H1 (cell line): ENCODE data around the gene CTNS.

ENCODE experiments used
- ASH2L ChIP-seq: fragments of 200-600, 300-600 bp; sonication (generic); IDR thresholded peaks from one replicate; pipeline ENCODE4 v1.7.1; 2017; ENCODE audit warnings: low read length
- BACH1 ChIP-seq: IDR thresholded peaks from 2 replicates; pipeline ENCODE4 v1.6.1; 2012; ENCODE audit warnings: low read length, improper control_type of control experiment
- BCL11A ChIP-seq, 2 experiments: IDR thresholded peaks; one replicate each; pipeline ENCODE4 v1.6.1; 2011; ENCODE audit warnings: low read depth in 2 of 2, low read length in 2 of 2, mild to moderate bottlenecking in 2 of 2
- CEBPB ChIP-seq: IDR thresholded peaks from 2 replicates; pipeline ENCODE4 v1.6.1; 2012; ENCODE audit warnings: low read depth, low read length
- EZH2 ChIP-seq: fragments of 200-600 bp; sonication (generic); IDR thresholded peaks from 2 replicates; pipeline ENCODE4 v1.7.1; 2012; ENCODE audit warnings: low read depth, mild to moderate bottlenecking, moderate library complexity, low read length, inconsistent platforms; ENCODE audit not compliant: severe bottlenecking
- GABPA ChIP-seq: IDR thresholded peaks from 2 replicates; pipeline ENCODE4 v1.6.1; 2011; ENCODE audit warnings: mild to moderate bottlenecking, low read length, moderate library complexity, borderline replicate concordance; ENCODE audit not compliant: insufficient read depth
- HDAC2 ChIP-seq, 2 experiments: fragments of 300-600 bp in 1 of 2; sonication (generic) in 1 of 2; IDR thresholded peaks; 2 replicates each; pipeline ENCODE4 v1.6.1; 2011 to 2012; ENCODE audit warnings: low read depth in 2 of 2, low read length in 2 of 2, mild to moderate bottlenecking in 2 of 2, moderate library complexity in 2 of 2, borderline replicate concordance in 1 of 2, inconsistent platforms in 1 of 2
- HDAC6 ChIP-seq: IDR thresholded peaks from one replicate; pipeline ENCODE4 v1.7.1; 2012; ENCODE audit warnings: low read depth, mild to moderate bottlenecking, inconsistent platforms, low read length, moderate library complexity
- POLR2A ChIP-seq, 2 experiments: IDR thresholded peaks; 1 replicate in 1 of 2; 2 replicates in 1 of 2; pipeline ENCODE4 v1.6.1; 2011; ENCODE audit warnings: low read depth in 2 of 2, low read length in 2 of 2, mild to moderate bottlenecking in 2 of 2; ENCODE audit errors: control extremely low read depth in 1 of 2
- SIN3A ChIP-seq, 2 experiments: IDR thresholded peaks in 1 of 2; conservative IDR thresholded peaks in 1 of 2; 2 replicates each; pipeline ENCODE4 v1.6.1; 2011 to 2012; ENCODE audit warnings: low read length in 2 of 2, improper control_type of control experiment in 1 of 2, low read depth in 1 of 2, mild to moderate bottlenecking in 1 of 2
- TAF1 ChIP-seq: IDR thresholded peaks from 2 replicates; pipeline ENCODE4 v1.6.1; 2011; ENCODE audit warnings: mild to moderate bottlenecking, low read depth, low read length
- TCF12 ChIP-seq: IDR thresholded peaks from 2 replicates; pipeline ENCODE4 v1.6.1; 2011; ENCODE audit warnings: low read depth, mild to moderate bottlenecking, low read length
- ZNF274 ChIP-seq: IDR thresholded peaks from 2 replicates; pipeline ENCODE4 v1.7.0; 2012; ENCODE audit warnings: low read length, borderline replicate concordance; ENCODE audit errors: extremely low read depth
- TF ChIP-seq, protein P1 (sequence below), 3 experiments: IDR thresholded peaks; 1 replicate in 2 of 3; 2 replicates in 1 of 3; pipeline versions ENCODE4 v1.5.1 to v1.6.1; 2011; ENCODE audit warnings: low read length in 3 of 3, mild to moderate bottlenecking in 3 of 3, inconsistent platforms in 2 of 3, low read depth in 1 of 3, moderate library complexity in 1 of 3; ENCODE audit not compliant: insufficient read depth in 1 of 3; ENCODE audit errors: control extremely low read depth in 1 of 3

GRCh38 chr17:3590768-3591167 lies 45.8 kb upstream of the CTNS start:
- TF ChIP-seq, protein P1, sequence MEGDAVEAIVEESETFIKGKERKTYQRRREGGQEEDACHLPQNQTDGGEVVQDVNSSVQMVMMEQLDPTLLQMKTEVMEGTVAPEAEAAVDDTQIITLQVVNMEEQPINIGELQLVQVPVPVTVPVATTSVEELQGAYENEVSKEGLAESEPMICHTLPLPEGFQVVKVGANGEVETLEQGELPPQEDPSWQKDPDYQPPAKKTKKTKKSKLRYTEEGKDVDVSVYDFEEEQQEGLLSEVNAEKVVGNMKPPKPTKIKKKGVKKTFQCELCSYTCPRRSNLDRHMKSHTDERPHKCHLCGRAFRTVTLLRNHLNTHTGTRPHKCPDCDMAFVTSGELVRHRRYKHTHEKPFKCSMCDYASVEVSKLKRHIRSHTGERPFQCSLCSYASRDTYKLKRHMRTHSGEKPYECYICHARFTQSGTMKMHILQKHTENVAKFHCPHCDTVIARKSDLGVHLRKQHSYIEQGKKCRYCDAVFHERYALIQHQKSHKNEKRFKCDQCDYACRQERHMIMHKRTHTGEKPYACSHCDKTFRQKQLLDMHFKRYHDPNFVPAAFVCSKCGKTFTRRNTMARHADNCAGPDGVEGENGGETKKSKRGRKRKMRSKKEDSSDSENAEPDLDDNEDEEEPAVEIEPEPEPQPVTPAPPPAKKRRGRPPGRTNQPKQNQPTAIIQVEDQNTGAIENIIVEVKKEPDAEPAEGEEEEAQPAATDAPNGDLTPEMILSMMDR (IDR thresholded peaks at IDR 0.05; ENCODE audit: control extremely low read depth in 1 of 3, insufficient read depth in 1 of 3, low read depth in 1 of 3, low read length in 3 of 3), result no peak
- no peak for TF ChIP-seq CEBPB
- no peak for TF ChIP-seq EZH2
- no peak for TF ChIP-seq TCF12
- no peak for TF ChIP-seq POLR2A (IDR thresholded peaks at IDR 0.05; ENCODE audit: control extremely low read depth in 1 of 2, low read depth in 2 of 2, low read length in 2 of 2)
- TF ChIP-seq TAF1, result no peak
- TF ChIP-seq GABPA, result no peak
- TF ChIP-seq BCL11A (IDR thresholded peaks at IDR 0.05; ENCODE audit: low read depth in 2 of 2, low read length in 2 of 2), result no peak
- no peak for TF ChIP-seq HDAC2 (IDR thresholded peaks at IDR 0.05; ENCODE audit: borderline replicate concordance in 1 of 2, low read depth in 2 of 2, low read length in 2 of 2)
- TF ChIP-seq BACH1, result no peak
- no peak for TF ChIP-seq ZNF274
- no peak for TF ChIP-seq ASH2L
- no peak for TF ChIP-seq SIN3A (conservative IDR thresholded peaks at IDR 0.05 in 1 of 2, IDR thresholded peaks at IDR 0.05 in 1 of 2; ENCODE audit: low read depth in 1 of 2, low read length in 2 of 2)
- no peak for TF ChIP-seq HDAC6
